Frontal cortex (tissue), 4 donors: ENCODE measurements around the gene CTNNAL1. TPM values are rescaled to one million over a fixed set of nuclear protein-coding genes. Genes with fewer than 3 reads are reported as not detected.
A peak's percentile ranks its signal among the peaks of the same experiment; 100 is the strongest.

Experiments
- DNase-seq, 2 donors: peaks; one replicate each; pipeline ENCODE4 v3.0.0; 2012; ENCODE audit warnings: low spot score in 2 of 2
- FAIRE-seq: peaks from 2 replicates; lab custom pipeline; 2012; peaks lifted over from hg19 to GRCh38; lab: Jason Lieb, UNC
- total RNA-seq: library from RNA; depleted of rRNA; stranded (reverse); fragments of >200 nt; gene quantifications from one replicate; pipeline ENCODE4 v1.2.3, GENCODE V29; 2014
- donor health status: control.
- donor health status: control.
- donor health status: control.

CTNNAL1 gene
- total RNA-seq, 1 donor from 2014 or later, result 7.3 TPM

DNA sequence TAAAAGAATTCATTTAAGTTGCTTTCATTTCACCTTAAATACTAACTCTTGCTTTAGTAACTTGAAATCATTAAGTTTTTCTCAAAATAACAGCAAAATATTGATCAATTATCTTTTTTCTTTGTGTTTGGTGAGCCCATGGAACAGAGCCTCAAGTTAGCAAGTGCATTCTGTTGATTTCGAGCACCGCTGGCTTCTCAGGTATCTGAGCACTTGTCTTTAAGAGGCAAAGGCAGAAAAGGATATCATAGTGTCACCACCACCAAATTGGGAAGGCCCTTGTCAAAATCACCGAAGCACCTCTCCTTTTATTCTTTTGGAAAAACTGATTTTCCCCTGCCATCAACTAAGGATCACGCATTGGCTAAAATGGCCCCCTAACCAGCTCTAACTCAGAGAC, 17.1 kb upstream of the CTNNAL1 start:
- no peak for DNase-seq
- FAIRE-seq, result no peak

DNA sequence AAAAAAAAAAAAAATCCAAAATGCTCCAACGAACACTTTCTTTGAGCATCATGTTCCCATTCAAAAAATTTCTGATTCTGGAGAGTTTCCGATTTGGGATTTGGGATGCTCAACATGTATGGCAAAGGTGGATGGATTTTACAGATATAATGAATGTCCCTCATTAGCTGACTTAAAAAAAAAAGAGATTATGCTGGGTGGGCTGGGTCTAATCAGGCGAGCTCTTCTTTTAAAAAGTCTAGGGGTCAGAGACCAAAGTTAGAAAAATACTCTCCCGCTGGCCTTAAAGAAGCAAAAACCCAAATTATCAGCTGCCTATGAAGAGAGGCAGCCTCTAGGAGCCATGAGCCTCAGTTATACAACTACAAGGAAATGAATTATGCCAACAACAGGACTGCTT, 15.2 kb upstream of the CTNNAL1 start:
- FAIRE-seq (no peak), DNase-seq (no peak)

DNA sequence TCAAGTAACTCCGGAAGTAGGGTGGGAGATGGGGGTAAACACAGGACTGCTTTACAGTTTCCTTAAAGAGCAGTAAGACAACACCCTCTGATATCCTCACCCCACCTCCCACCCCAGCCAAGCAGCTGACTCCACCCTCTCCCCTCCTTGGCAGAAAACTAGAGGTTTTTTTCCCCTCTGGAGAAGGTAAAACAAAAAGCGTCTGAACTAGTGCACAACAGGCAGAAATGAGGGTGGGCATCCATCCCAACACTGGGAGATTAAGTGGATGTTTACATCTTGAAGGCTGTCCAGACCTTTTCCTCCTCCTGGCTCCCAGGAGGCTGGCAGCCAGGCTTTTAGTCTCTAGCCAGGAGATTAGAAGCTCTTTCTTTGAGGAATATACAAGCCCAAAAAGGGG, 13.9 kb upstream of the CTNNAL1 start:
- FAIRE-seq (no peak), DNase-seq (no peak)

DNA sequence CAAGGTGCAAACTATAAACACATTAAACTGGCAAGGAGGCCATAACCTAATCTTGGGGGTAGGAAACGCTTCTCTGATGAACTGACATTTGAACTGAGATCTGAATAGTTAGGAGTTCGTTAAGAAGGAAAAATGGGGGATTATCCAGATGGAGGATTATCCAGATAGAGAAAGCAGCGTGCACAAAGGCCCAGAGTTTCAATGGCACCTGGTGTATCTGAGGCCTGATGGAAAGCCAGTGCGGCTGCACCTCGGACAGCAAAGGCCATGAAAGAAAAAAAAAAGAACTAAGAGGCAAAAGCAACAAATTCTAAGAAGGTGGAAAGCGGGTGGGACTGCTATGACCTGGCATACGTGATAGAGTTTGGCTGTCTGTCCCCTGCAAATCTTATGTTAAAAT, 13.0 kb upstream of the CTNNAL1 start:
- FAIRE-seq, result no peak
- no peak for DNase-seq

DNA sequence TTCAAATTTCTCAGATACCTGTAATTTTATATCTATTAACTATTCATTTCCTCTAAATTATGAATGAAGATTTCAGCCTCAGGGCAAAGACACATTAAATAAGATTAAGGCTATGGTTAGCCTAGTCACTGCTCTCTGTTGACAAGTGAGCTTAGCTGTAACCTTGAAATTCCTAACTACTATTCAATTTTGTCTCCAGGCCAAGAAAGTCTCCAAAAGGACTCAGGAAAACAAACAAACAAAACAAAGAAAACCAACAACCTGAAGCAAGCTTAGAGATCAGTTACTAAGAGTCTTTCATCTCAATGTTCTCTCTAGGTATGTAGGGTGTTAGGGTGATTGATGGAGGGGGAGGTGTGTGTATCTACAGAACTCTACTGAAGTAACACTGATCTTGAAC, 9.6 kb upstream of the CTNNAL1 start:
- DNase-seq, result no peak
- FAIRE-seq, result no peak

DNA sequence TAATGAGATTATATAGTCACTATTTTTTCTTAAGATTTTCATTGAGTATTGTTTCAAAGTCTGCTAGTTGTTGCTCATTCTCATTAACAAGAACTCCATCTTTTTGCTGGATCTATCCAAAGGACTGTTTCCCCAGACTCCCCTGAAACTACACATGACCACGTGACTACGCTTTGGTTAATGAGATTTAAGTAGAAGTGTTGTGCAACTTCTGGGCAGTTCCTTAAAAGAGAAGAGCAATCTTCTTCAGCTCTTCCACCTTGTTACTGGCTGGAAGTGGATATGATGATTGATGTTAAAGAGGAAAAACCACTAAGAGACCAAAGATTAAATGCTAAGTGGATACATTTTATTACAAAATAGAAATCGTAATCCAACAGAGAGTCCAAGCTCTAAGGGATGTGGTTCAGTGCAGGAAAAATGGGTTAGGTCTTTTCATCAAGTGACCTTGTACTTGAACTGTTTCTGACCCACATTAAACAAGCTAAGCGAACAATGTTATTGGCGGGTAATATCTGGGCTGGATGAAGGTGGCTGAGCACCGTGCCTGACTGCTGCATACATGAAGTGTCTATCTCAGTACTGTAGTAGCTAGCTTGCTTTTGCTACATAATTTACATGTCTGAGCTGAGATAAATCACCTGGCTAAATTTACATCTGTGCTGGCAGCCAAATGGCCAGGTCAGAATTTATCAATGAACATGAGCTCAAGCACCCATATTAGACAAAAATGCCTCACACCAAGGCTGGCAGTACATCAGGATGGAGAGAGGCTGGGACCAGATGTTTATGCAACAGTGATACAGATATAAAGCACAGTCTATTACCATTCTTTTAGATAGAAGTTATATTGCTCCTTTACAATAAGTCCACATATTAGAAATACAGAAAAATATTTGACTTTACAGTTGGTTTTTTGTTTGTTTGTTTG, 7.5 kb upstream of the CTNNAL1 start:
- no peak for FAIRE-seq

DNA sequence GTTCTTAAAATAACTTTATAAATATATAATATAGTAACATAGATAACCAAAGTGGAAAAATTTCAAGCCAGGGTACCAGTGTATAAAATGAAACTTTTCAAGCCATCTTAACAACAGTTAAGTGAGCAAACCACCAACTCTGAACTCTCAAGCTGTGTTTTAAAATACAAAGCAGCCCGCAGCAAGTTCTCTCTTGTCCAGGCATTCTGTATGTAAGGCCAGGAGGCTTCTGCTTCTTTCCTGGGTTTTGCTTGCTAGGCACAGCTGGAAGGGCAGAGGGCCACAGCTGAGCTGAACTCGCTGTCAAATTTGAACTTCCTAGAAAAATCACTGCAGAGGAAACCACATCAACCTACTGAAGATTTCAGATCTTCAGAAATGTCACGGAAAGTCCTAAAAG, 6.8 kb upstream of the CTNNAL1 start:
- FAIRE-seq (no peak), DNase-seq (no peak)

More for the DNA sequence above, 7.5 kb upstream of the CTNNAL1 start:
- no peak for DNase-seq

DNA sequence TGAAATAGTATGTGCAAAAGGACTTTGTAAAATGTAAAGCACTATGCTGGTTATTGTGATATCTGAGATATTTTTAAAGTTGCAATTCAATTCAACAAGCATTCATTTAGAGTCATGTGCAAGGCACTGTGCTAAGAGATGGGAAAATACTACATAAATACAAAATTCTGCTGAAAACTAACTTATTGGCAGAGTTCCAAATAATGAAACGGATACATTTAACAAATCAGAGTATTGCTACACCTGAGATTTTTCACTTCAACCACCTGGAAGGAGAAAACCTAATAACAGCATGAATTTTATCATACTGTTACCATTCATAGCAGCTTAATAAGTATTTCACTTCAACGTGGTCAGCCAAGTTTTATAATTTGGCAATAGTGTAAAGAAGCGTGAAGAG, 6.1 kb upstream of the CTNNAL1 start:
- DNase-seq (no peak), FAIRE-seq (no peak)

DNA sequence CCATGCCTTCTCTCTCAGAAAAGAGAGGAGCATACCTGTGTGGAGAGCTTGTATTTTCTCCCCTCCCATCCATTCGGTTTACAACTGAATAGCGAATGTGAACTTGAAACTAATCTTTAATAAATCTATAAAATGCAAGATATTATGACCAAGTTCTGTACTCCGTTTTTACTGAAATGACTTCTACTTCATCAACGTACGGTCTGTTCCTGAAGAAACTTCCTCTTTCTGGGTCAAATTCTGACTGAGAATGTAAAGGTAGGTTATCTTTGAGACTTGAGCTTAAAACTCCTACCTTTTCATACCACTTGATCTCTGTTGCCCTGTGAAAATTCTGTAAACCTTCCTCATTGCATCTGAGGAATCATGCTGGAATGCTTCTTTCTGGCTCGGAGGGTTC, 4.2 kb upstream of the CTNNAL1 start:
- FAIRE-seq (no peak), DNase-seq (no peak)

DNA sequence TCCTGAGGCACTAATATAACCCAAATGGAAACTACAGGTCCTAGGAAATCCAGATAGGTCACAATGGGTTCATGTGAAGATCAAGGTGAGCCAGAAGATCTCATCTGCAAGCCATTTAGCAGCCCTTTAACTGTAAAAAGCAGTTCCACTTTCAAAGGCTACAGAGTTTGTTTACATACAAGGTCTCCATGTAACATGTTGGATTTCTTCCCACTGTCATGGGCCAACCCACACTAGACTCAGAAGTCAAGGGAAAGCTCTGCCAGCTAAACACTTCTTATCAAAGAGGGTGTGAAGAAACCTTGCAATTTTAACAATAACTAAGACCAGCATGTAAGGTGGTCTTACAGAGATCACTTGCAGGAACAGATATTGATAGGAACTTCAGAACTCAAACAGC, 3.8 kb upstream of the CTNNAL1 start:
- DNase-seq, result no peak
- no peak for FAIRE-seq

DNA sequence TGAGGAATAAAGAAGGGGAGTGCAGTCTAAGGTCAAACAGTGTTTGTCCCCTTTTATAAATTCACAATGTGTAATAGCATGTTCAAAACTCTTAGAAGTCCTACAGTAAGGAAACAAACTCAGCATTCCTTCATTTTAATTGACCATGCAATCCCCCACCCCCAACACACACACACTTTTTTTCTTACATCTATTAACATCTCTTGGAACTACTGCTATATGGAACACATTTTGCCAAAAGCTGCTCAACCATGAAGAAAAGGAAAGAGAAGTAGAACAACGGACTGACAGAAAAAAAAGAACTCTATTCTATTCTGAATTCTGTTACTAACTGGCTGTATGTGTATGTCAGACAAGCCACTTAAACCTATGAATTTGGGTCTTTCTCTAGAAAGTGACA, 2.8 kb upstream of the CTNNAL1 start:
- FAIRE-seq (no peak), DNase-seq (no peak)

DNA sequence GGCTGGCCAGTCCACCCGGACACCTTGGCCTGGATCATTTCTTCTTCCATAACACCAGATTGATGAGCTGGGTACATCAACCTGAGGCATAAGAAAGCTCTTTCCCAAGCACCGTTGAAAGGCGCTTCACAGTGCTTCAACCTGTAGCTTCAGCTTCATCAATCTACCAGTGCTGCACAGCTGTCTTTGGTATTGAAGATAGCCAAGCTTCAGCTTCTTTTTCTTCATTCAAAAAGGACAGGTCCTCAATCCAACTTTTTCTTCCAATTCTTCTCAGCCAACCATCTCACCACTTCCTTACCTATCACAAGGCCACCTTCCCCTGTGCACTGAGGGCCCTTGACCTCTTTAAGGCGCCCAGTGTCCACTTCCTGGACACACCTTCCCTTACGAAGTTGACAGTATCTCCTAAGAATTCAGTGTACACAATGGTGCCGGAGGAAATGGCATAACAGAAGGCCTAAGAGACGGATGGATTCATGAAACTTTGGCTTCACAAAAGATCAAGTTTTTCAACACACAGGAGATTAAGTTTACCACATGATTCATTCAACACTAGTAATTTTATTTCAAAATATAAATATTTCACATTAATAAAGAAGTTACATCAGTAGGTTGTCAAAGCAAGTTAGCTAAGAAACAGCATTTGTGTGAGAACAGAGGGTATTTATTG, 1.4 kb upstream of the CTNNAL1 start:
- FAIRE-seq (no peak), DNase-seq (no peak)

DNA sequence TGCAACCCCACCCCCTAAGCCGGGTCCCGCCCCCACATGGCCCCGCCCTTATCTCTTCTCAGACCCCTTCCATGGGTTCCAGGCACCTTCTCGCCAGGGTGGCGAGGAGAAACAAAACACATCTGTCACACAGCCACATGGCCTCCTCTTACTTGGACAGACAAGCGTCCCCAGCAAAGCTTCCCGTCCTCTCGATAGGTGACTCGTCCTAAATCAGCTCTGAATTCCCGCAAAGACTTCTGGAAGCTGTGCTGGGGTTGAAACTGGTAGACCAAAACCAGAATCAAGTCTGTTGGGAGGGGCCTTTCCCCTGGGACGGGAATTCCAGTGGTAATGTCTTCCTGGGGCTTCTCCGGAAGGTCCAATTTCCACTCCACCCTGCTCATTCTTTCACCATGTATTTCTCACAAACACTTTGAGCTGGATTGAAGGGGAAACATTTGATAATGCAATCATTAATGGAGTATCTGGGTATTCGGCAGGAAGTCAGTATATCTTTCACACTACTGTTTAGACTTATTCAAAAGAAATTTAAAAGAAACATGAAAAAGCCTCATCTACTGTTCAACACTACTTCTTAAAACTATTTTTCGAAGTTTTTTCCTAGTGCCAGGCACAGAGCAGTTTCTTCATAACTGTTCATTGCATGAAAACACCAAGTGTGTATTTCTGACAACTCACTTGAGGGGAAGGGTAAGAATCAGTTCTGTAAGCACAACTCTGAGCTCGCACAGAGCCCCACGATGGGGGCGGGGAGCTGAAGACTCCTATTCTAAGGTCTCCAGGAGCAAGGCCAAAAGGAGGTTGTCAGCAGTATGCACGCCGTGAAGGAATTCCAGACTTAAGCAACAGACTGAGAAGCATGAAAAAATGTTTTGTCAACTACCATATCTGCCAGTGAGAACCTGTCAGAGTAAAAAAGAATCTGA, 644 bp upstream of the CTNNAL1 start:
- FAIRE-seq (no peak), DNase-seq (no peak)

DNA sequence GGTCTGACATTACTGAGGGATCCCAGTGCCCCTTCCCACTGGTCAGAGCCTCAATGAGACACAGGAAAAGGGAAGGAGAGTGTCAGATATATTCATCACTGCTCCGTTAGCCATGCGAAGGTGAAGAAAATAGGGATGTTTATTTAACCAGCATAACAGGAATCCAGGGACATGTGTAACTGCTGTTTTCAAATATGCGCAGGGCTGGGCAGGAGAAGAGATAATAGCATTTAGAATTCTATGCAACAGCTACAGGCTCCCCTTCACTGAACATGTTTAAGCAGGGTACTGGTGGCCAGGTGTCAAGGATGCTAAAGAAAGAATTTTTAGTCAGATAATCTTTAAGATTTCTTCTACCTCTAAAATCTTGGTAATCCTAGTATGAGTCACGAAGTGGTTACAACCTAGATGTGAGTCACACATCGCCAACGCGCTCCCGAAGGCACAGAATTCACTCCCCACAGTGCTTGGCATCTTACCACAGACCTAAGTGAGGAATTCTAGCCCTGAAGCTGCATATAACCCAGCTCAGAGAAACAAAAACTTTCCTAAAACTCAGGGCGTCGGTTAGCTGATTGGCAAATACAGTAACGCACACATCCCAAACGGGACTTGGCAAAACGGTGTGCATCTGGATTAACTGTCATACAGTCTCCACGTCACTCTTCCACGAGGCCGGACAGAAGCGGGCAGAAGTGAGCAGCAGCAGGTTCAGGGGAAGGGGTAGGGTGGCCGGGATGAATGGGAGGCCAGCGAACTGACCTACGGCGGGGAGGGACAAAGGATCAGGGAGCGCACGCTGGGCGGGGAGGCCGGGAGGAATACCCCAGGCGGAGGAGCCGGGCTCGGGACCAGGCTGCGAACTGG, 1.1 kb downstream of the CTNNAL1 start:
- peak; percentile 31 to 54 for DNase-seq
- FAIRE-seq, result no peak

DNA sequence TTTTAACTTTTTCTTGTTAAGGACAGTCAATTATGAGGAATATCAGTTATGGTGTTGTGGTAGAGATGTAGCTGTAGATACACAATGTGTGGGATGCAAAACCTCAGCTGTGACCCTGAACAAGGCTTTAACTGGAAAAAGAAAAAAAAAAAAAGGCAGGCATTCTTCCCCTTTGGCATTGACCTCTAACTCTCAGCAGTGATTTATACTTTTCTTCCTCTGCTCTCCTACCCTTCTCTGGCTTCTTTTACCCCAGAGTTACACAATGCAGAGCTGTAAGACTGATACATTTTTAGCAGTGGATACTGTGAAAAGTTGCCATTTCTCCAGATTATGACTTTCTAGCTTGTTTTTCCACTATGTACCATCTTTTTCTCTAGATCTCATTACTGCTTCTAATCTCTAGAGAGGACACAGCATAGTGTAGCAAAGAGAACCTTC, 2.0 kb downstream of the CTNNAL1 start:
- DNase-seq, result no peak
- no peak for FAIRE-seq

DNA sequence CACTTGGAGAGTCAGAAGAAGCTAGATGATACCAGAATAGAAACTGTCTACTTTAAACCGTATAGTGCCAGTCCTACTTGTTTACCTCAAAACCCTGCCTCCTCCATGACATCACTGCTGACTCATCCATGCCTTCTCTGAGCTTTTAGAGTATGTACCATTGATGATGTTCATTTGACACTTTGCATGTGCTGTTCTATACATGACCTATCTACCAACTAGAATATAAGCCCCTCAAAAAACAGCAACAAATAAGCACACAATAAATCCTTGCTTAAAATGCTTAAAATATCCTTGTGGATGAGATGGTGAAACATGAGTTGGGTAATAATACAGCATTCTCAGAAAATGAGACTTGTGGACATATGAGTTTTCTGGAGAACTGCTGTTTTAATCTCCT, 2.6 kb downstream of the CTNNAL1 start:
- no peak for FAIRE-seq
- peak in 1 of 2 donors; percentile 25 for DNase-seq

DNA sequence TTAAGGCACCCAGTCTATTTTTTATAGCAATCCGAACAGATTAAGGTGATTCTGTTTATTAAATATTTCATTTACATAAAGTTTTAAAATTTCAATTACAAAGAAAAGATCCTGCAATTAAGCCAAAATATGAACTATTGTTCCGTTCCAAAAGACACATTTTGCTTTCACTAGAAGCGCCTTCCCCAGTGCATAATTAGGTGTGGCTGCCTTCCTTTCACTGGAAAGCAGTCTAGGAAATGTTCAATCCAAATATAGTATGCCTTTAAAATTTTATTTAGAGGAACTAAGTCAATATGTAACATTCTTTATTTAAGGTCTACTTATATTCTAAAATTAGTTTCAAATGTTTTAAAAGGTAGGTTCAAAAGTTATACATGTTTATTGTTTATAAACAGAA, 7.6 kb downstream of the CTNNAL1 start:
- FAIRE-seq (no peak), DNase-seq (no peak)

DNA sequence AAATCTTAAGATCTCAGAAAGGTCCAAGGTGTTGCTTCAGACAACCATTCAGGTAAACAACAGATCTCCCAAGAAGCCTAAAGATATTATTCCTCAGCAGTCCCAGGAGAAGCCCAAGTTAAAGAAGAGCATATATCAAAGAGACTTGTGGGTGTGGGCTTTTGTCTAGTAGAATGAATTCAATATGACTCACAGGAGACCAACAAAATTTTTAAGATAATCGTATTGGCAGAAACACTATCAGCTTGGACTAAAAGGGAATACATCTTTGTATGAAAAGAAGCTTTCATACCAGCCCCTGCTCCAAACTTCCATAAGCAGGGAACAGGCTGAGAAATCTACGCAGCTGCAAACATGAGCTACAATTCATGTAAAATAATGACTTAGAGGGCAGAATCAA, 10.2 kb downstream of the CTNNAL1 start:
- FAIRE-seq, result no peak
- no peak for DNase-seq

DNA sequence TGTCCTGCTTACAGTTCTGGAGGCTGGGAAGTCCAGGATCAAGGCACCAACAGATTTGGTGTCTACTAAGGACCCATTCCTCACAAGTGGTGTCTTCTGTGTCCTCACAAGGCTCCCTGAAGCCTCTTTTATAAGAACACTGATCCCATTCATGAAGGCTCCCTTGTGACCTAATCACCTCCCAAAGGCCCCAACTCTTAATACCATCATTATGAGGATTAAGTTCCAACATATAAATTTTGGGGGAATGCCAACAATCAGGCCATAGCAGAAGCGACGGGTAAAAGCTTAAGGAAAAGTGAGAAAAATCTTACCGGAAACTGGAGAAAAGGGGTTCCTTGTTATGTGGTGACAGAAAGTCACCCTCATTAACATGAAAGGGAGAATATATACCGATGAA, 11.2 kb downstream of the CTNNAL1 start:
- FAIRE-seq, result no peak
- DNase-seq, result no peak
